CD4-positive, alpha-beta memory T cell (primary cell): Measurements from ENCODE around the gene SHMT1. TPM values are rescaled to one million over a fixed set of nuclear protein-coding genes. Genes with fewer than 3 reads are reported as not detected.
A peak's percentile ranks its signal among the peaks of the same experiment; 100 is the strongest.
"Not testable (repeated sequence)": the region's sequence is repeated elsewhere in the genome, so short reads cannot be mapped to it uniquely, and the experiment has no call there.

Experiments used
- CTCF ChIA-PET: fragments of 350-600 bp; sonication (Branson Sonifier 250); formaldehyde crosslinking; loops from one replicate; lab custom pipeline; 2021; ENCODE audit warnings: inconsistent platforms; ENCODE audit not compliant: partially characterized antibody; lab: Charles Lee
- POLR2A ChIA-PET: fragments of 350-600 bp; sonication (Branson Sonifier 250); formaldehyde crosslinking; loops from one replicate; lab custom pipeline; 2021; ENCODE audit not compliant: partially characterized antibody; lab: Charles Lee
- DNase-seq, 5 donors: peaks; one replicate each; pipeline versions ENCODE4 v3.0.0 to v3.0.0-alpha.2; 2020 to 2022; ENCODE audit warnings: mixed read lengths in 1 of 5
- H3K27ac ChIP-seq: one replicate; pipeline ENCODE4 v1.7.0; 2013; ENCODE audit warnings: low read depth, low read length
- H3K27me3 ChIP-seq: 2 replicates; pipeline ENCODE4 v1.7.0; 2013; ENCODE audit warnings: mild to moderate bottlenecking, low read length, moderate library complexity; ENCODE audit not compliant: insufficient read depth
- H3K36me3 ChIP-seq: 2 replicates; pipeline ENCODE4 v1.7.0; 2013; ENCODE audit warnings: mild to moderate bottlenecking, low read length, moderate library complexity; ENCODE audit not compliant: insufficient read depth
- H3K4me1 ChIP-seq: 2 replicates; pipeline ENCODE4 v1.7.0; 2013; ENCODE audit warnings: mild to moderate bottlenecking, low read length, moderate library complexity; ENCODE audit not compliant: insufficient read depth
- H3K4me3 ChIP-seq, 2 donors: one replicate each; pipeline ENCODE4 v1.7.0; 2013; ENCODE audit warnings: low read length in 2 of 2, mild to moderate bottlenecking in 1 of 2
- H3K9me3 ChIP-seq, 2 donors: one replicate each; pipeline ENCODE4 v1.7.0; 2013; ENCODE audit warnings: low read length in 2 of 2, control low read depth in 1 of 2; ENCODE audit not compliant: control insufficient read depth in 1 of 2
- H3K27ac Mint-ChIP-seq, 7 donors: one replicate each; pipeline ENCODE4 v1.8.0; 2020 to 2021; ENCODE audit warnings: mixed read lengths in 7 of 7, mild to moderate bottlenecking in 6 of 7, inconsistent platforms in 3 of 7, moderate library complexity in 3 of 7
- H3K27me3 Mint-ChIP-seq, 2 donors: one replicate each; pipeline ENCODE4 v1.8.0; 2020 to 2021; ENCODE audit warnings: mixed read lengths in 2 of 2
- H3K36me3 Mint-ChIP-seq, 2 donors: one replicate each; pipeline ENCODE4 v1.8.0; 2020 to 2021; ENCODE audit warnings: mixed read lengths in 2 of 2, inconsistent platforms in 1 of 2, mild to moderate bottlenecking in 1 of 2
- H3K4me1 Mint-ChIP-seq, 4 donors: one replicate each; pipeline ENCODE4 v1.8.0; 2020 to 2021; ENCODE audit warnings: mixed read lengths in 4 of 4, mild to moderate bottlenecking in 1 of 4
- H3K4me3 Mint-ChIP-seq, 8 donors: one replicate each; pipeline ENCODE4 v1.8.0; 2020 to 2021; ENCODE audit warnings: mixed read lengths in 8 of 8, mild to moderate bottlenecking in 7 of 8, moderate library complexity in 6 of 8, inconsistent platforms in 3 of 8
- H3K9me3 Mint-ChIP-seq, 8 donors: one replicate each; pipeline ENCODE4 v1.8.0; 2020 to 2021; ENCODE audit warnings: mixed read lengths in 8 of 8, mild to moderate bottlenecking in 5 of 8, inconsistent platforms in 3 of 8, moderate library complexity in 1 of 8
- intact Hi-C: fragments of 100-400 bp; cut with micrococcal nuclease; formaldehyde crosslinking; loops from one replicate; pipeline ENCODE4 v1.15.1; 2023
- polyA plus RNA-seq, 2 donors: library from polyadenylated mRNA; unstranded; fragments of 300-500 nt; fragmentation: Illumina TruSeq; gene quantifications; one replicate each; pipeline ENCODE4 v1.2.3, GENCODE V29; 2021
- total RNA-seq, 2 experiments: library from RNA; stranded (reverse); gene quantifications; one replicate each; pipeline ENCODE4 v1.2.3, GENCODE V29; 2021

SHMT1 gene
- total and polyA plus RNA-seq, 4 experiments from 2014 or later, result 14.6 to 24.6 (median 20.0) TPM

DNA sequence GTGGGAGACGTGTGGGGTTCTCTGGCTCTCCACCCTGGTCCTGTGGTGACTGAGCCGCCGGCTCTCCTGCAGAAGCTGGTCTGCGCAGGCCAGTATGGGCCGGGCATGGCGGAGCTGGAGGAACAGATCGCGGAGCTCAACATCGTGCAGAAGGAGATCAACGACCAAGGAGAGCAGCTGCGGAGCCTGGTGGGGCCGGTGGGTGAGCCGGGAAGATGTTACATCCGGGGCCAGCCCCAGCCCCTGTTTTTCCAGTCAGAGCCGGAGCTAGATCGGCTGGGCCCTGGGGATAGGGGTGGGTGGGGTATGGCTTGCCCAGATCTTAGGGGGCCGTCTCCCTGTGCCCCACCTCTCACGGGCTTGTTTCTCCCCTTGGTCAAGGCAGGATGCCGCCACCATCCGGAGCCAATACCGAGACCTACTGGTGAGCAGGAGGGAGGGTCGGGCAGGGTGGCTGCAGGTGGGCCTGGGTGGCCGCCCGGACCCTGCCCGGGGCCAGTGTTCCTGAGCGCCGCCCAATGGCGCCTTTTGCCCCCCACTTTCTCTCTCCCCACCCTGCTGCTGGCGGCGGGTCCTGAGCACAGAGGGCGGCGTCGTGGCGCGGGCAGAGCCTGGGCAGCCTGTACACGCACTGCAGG is 19.2 kb upstream of the SHMT1 start:
- Mint-ChIP-seq H3K27me3 (peaks cover 1 to 6% of the 10 kb centered on the region in 2 donors), H3K4me3 (peak overlapping the region in 3 of 8 donors; percentile 25 to 40 (median 26)), H3K27ac (no peak overlapping the region), H3K4me1 (peaks cover 0 to 9% (median 5%) of the 10 kb centered on the region in 4 donors), H3K36me3 (no peaks in the 10 kb centered on the region), H3K9me3 (no peaks in the 10 kb centered on the region)
- POLR2A ChIA-PET, result no interaction called here
- Histone ChIP-seq H3K4me3 (no peak overlapping the region), H3K27me3 (no peaks in the 10 kb centered on the region), H3K4me1 (no peaks in the 10 kb centered on the region), H3K9me3 (no peaks in the 10 kb centered on the region), H3K36me3 (no peaks in the 10 kb centered on the region), H3K27ac (no peak overlapping the region)
- CTCF ChIA-PET, result no interaction called here
- DNase-seq, result no peak
- intact Hi-C loops, result no loop called here

- ChIA-PET CTCF (no interaction called here), POLR2A (no interaction called here)
- no peak for DNase-seq
- H3K27ac Mint-ChIP-seq, result peak overlapping the region in 1 of 7 donors; percentile 19
- Histone ChIP-seq H3K4me3 (no peak overlapping the region), H3K27ac (no peak overlapping the region), H3K4me1 (no peaks in the 10 kb centered on the region), H3K9me3 (no peaks in the 10 kb centered on the region), H3K27me3 (no peaks in the 10 kb centered on the region), H3K36me3 (no peaks in the 10 kb centered on the region)
- H3K4me3 Mint-ChIP-seq, result peak overlapping the region in 3 of 8 donors; percentile 27 to 47 (median 40)
- H3K9me3 Mint-ChIP-seq, result no peaks in the 10 kb centered on the region
- intact Hi-C loops, result no loop called here
- H3K27me3 Mint-ChIP-seq, result peaks cover 1 to 6% of the 10 kb centered on the region in 2 donors
- peaks cover 0 to 10% (median 6%) of the 10 kb centered on the region in 4 donors for H3K4me1 Mint-ChIP-seq
- no peaks in the 10 kb centered on the region for H3K36me3 Mint-ChIP-seq
These were observed 18.5 kb upstream of the SHMT1 start for GRCh38 chr17:18381953-18382245.

DNA sequence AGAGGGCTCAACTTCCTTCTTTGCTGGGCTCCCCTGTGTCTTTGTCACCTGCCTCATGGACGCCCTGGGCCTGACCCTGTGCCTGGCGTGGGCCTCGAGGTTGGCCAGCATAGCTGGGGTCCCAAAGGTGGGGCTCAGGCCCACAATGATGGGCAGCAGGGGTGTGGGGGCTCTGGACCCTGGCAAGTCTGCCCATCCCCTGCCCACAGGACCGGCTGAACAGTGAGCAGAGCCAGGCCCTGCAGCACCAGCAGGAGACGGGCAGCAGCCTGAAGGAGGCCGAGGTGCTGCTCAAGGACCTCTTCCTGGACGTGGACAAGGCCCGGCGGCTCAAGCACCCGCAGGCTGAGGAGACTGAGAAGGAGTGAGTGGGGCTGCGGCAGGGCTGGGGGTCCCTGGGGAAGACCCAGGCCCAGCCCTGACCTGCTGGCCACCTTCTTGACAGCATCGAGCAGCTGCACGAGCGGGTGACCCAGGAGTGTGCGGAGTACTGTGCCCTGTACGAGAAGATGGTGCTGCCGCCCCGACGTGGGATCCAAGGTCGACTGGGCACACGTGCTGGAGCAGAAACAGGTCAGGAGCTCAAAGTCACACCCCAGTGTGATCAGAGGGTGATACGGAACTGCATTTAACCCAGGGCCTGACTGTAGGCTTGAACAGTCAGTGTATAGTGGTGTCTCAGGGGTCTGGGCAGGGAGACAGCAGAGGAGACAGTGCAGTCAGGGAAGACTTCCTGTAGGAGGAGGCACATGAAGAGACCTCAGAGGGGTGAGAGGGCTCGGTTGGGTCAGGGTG is 18.0 kb upstream of the SHMT1 start:
- Mint-ChIP-seq H3K9me3 (no peaks in the 10 kb centered on the region), H3K27me3 (peaks cover 1 to 6% of the 10 kb centered on the region in 2 donors), H3K4me3 (peak overlapping the region in 2 of 8 donors; percentile 40 to 47), H3K27ac (peak overlapping the region in 2 of 7 donors; percentile 1 to 19), H3K36me3 (no peaks in the 10 kb centered on the region), H3K4me1 (peaks cover 0 to 10% (median 6%) of the 10 kb centered on the region in 4 donors)
- H3K4me1 ChIP-seq, result no peaks in the 10 kb centered on the region
- no peaks in the 10 kb centered on the region for H3K27me3 ChIP-seq
- DNase-seq, result no peak
- H3K9me3 ChIP-seq, result no peaks in the 10 kb centered on the region
- no peaks in the 10 kb centered on the region for H3K36me3 ChIP-seq
- intact Hi-C loops, result no loop called here
- no peak overlapping the region for H3K4me3 ChIP-seq
- CTCF ChIA-PET, result no interaction called here
- POLR2A ChIA-PET, result no interaction called here
- no peak overlapping the region for H3K27ac ChIP-seq

DNA sequence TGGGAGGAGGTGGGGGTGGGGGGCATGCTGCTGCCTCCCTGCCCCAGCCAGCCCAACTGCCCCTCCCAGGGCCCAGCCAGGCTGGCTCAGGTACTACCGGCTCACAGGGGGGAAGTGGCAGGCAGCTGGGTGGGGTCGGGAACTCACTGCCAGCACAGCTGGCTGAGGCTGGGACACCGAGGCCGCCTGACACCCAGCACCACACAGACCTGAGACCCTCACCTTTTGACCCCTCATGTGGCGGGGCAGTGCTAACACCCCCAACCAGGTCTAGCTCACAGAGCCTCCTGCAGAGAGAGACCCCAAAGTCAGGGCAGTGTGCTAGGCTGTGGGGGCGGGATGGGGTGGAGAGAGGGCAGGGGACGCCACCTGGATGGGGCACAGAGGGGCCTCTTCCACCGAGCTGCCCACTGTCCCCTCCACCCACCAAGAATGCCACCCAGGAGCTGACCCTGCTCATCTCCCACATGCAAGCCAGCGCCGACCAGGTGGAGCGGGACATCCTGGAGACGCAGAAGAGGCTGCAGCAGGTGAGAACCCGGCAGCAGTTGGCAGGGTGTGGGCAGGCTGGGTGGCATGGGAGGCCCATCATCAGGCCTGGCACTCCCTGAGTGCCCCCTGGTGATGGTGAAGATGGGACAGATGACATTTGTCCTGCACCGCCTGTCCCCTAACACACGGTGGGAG is 17.3 kb upstream of the SHMT1 start:
- no peak overlapping the region for H3K4me3 Mint-ChIP-seq
- no peaks in the 10 kb centered on the region for H3K36me3 Mint-ChIP-seq
- Histone ChIP-seq H3K36me3 (no peaks in the 10 kb centered on the region), H3K4me3 (no peak overlapping the region), H3K4me1 (no peaks in the 10 kb centered on the region), H3K27ac (no peak overlapping the region), H3K9me3 (no peaks in the 10 kb centered on the region), H3K27me3 (no peaks in the 10 kb centered on the region)
- intact Hi-C loops, result no loop called here
- H3K9me3 Mint-ChIP-seq, result no peaks in the 10 kb centered on the region
- no peak overlapping the region for H3K27ac Mint-ChIP-seq
- ChIA-PET CTCF (no interaction called here), POLR2A (no interaction called here)
- H3K4me1 Mint-ChIP-seq, result peaks cover 0 to 10% (median 6%) of the 10 kb centered on the region in 4 donors
- DNase-seq, result no peak
- H3K27me3 Mint-ChIP-seq, result peaks cover 1 to 6% of the 10 kb centered on the region in 2 donors

DNA sequence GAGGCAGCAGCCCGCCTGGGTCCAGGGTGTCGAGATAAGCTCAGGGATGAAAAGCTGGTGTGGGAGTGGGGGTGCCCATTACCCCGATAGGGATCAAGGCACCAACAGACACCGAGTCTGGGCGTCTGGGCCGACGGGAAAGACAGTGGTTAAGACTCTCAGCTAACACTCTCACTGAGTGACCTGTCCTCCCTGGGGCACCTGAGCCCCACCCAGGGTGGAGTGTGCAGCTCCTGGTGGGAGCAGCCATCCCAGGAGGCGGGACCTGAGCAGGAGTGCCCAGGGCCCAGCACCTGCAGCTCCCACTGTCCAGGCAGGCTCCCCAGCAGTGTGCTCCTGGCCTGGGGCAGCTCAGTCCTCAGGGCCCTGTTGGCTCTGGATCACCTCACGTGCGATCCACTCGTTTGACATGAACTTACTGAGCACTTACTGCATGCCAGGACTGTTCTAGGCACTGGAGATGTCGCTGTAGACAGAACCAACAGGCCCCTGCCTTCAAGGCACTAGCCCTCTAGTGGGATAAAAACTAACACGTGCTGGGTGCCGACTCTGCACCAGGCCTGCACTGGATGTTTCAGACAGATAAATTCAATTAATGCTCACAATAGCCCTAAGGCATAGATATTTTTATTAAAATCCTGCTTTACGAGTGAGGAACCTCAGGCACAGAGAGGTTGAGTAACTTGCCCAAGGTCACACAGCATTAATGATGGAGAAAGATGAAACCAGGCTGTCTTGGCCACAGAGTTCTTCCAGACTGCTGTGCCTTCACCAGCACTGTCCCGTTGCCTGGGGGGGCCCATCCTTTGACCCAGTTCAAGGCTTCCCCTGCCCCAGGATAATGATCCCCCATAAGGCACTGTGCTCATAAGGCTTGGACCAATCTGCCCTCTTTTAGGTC is 16.1 kb upstream of the SHMT1 start:
- Mint-ChIP-seq H3K4me3 (no peak overlapping the region), H3K4me1 (peaks cover 0 to 10% (median 6%) of the 10 kb centered on the region in 4 donors), H3K27me3 (peaks cover 1 to 6% of the 10 kb centered on the region in 2 donors), H3K27ac (peak overlapping the region in 1 of 7 donors; percentile 64), H3K36me3 (no peaks in the 10 kb centered on the region), H3K9me3 (no peaks in the 10 kb centered on the region)
- H3K4me1 ChIP-seq, result no peaks in the 10 kb centered on the region
- no peaks in the 10 kb centered on the region for H3K36me3 ChIP-seq
- H3K27ac ChIP-seq, result no peak overlapping the region
- H3K4me3 ChIP-seq, result no peak overlapping the region
- DNase-seq, result no peak
- intact Hi-C loops, result no loop called here
- CTCF ChIA-PET, result no interaction called here
- H3K9me3 ChIP-seq, result no peaks in the 10 kb centered on the region
- no peaks in the 10 kb centered on the region for H3K27me3 ChIP-seq
- POLR2A ChIA-PET, result no interaction called here

- POLR2A ChIA-PET, H3K27ac Mint-ChIP-seq, DNase-seq, H3K4me1 ChIP-seq, H3K36me3 Mint-ChIP-seq, H3K9me3 Mint-ChIP-seq, H3K27ac ChIP-seq, H3K36me3 ChIP-seq, H3K4me3 ChIP-seq, H3K9me3 ChIP-seq, H3K27me3 Mint-ChIP-seq, CTCF ChIA-PET, intact Hi-C loops, H3K4me3 Mint-ChIP-seq, H3K27me3 ChIP-seq: not testable (repeated sequence)
- peaks cover 0 to 10% (median 6%) of the 10 kb centered on the region in 4 donors for H3K4me1 Mint-ChIP-seq
These were observed 15.3 kb upstream of the SHMT1 start for GRCh38 chr17:18378614-18379013.

DNA sequence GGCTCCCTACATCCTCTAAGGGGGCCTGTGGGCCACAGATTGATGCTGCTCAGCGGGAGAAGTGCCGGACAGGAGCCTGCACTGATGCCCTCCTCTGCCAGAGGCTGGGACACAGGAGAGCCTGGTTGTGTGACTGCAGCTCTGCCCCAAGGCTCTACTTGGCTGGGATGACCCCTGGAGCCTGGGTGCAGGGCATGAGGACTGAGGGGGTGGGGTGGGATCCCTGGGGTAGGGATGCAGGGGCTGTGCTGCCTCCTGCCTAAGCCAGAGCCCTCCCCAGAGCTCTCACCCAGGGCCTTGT is 14.8 kb upstream of the SHMT1 start:
- no peak overlapping the region for H3K4me3 Mint-ChIP-seq
- no peak overlapping the region for H3K27ac Mint-ChIP-seq
- no peaks in the 10 kb centered on the region for H3K9me3 Mint-ChIP-seq
- no peaks in the 10 kb centered on the region for H3K36me3 Mint-ChIP-seq
- Histone ChIP-seq H3K4me1 (no peaks in the 10 kb centered on the region), H3K4me3 (no peak overlapping the region), H3K36me3 (no peaks in the 10 kb centered on the region), H3K27me3 (no peaks in the 10 kb centered on the region), H3K27ac (no peak overlapping the region), H3K9me3 (no peaks in the 10 kb centered on the region)
- POLR2A ChIA-PET, result no interaction called here
- peaks cover 1 to 8% of the 10 kb centered on the region in 2 donors for H3K27me3 Mint-ChIP-seq
- intact Hi-C loops, result no loop called here
- CTCF ChIA-PET, result no interaction called here
- no peak for DNase-seq
- H3K4me1 Mint-ChIP-seq, result peaks cover 0 to 10% (median 6%) of the 10 kb centered on the region in 4 donors
